HEK293T (cell line): Measurements from ENCODE around the gene C1orf105.

Experiments
- ARNT ChIP-seq: fragments of 450-650 bp; IDR thresholded peaks from 2 replicates; pipeline ENCODE4 v1.6.1; 2017; ENCODE audit warnings: mild to moderate bottlenecking
- BHLHE40 ChIP-seq: fragments of 450-650 bp; IDR thresholded peaks from 2 replicates; pipeline ENCODE4 v1.6.1; 2016; ENCODE audit warnings: mild to moderate bottlenecking, moderate library complexity, borderline replicate concordance
- ELF4 ChIP-seq: fragments of 450-650 bp; IDR thresholded peaks from 2 replicates; pipeline ENCODE4 v1.6.1; 2017; ENCODE audit warnings: antibody characterized with exemption
- FOXA1 ChIP-seq: fragments of 450-650 bp; IDR thresholded peaks from 2 replicates; pipeline ENCODE4 v1.6.1; 2016; ENCODE audit warnings: mild to moderate bottlenecking
- FOXK2 ChIP-seq: fragments of 450-650 bp; IDR thresholded peaks from 2 replicates; pipeline ENCODE4 v1.6.1; 2016; ENCODE audit warnings: mild to moderate bottlenecking
- FOXM1 ChIP-seq: fragments of 450-650 bp; IDR thresholded peaks from 2 replicates; pipeline ENCODE4 v1.6.1; 2017; ENCODE audit warnings: mild to moderate bottlenecking, borderline replicate concordance
- HDGF ChIP-seq: fragments of 450-650 bp; IDR thresholded peaks from 2 replicates; pipeline ENCODE4 v1.6.1; 2017; ENCODE audit warnings: antibody characterized with exemption, borderline replicate concordance
- L3MBTL2 ChIP-seq: fragments of 450-650 bp; conservative IDR thresholded peaks from 2 replicates; pipeline ENCODE4 v1.6.1; 2016; ENCODE audit warnings: mild to moderate bottlenecking
- LEF1 ChIP-seq: fragments of 450-650 bp; IDR thresholded peaks from 2 replicates; pipeline ENCODE4 v1.6.1; 2017; ENCODE audit warnings: mild to moderate bottlenecking, borderline replicate concordance
- NFRKB ChIP-seq: fragments of 450-650 bp; IDR thresholded peaks from 2 replicates; pipeline ENCODE4 v1.6.1; 2016; ENCODE audit warnings: mild to moderate bottlenecking, moderate library complexity
- SP1 ChIP-seq: fragments of 450-650 bp; IDR thresholded peaks from 2 replicates; pipeline ENCODE4 v1.6.1; 2017
- SUZ12 ChIP-seq: fragments of 450-650 bp; IDR thresholded peaks from 2 replicates; pipeline ENCODE4 v1.6.1; 2016; ENCODE audit warnings: mild to moderate bottlenecking
- TARDBP ChIP-seq: fragments of 450-650 bp; IDR thresholded peaks from 2 replicates; pipeline ENCODE4 v1.6.1; 2016

DNA sequence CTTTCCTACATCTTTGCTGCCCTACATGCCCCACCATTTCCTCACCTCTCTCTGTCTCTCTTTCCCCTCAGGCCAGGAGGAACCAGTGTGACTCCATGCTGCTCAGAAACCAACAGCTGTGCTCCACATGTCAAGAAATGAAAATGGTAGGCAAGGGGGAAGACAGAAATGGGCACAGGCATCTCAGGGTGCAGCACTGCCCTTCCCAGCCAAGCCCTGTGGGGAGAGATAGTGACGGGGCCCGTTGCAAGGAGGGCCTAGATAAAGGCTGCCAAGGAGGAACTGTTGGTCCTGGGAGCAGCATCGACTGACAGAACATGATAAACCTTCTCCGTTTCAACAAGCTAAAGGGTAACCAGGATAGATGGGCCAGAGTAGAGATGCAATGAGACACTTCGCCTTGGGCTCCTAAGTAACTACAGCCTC is 35.9 kb downstream of the C1orf105 start:
- TF ChIP-seq NFRKB (no peak), FOXA1 (no peak), ARNT (no peak), SUZ12 (no peak), L3MBTL2 (no peak), LEF1 (no peak), FOXK2 (no peak), TARDBP (no peak), BHLHE40 (no peak), FOXM1 (no peak), SP1 (no peak), ELF4 (no peak), HDGF (no peak)
